ENCODE results near the gene KCNQ1. TPM values are rescaled to one million over a fixed set of nuclear protein-coding genes. Genes with fewer than 3 reads are reported as not detected.

Gene KCNQ1
- total RNA-seq, 1 experiment from 2014 or later: 10.7 TPM

DNA sequence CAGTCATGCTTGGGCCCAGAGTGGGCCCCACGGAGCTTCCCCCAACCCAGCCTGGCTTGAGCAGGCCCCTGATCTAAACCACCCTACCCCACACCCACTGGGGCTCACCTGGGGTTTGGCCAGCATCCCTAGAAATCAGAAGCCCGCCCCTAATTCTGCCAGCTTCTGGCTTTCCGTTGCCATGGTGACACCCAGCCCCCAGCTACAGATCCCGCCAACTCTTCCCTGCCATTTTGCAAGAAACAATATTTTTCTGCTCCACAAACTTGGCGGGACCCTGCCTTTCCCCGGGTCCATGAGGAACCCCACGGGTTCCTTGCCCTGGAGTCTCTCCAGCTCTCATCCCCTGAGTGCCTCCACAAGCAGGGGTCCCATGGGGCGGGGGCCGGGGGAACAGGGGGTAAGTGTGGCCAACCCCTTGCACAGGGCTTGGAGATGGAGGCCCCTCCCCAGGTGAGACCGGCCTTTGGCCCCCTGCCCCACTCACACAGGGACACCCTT is 350.7 kb downstream of the KCNQ1 start:
- ChIA-PET POLR2A (no interaction called here), CTCF (no interaction called here), RAD21 (ENCODE audit: low non-redundant PET in 1 of 2, low total read pairs in 2 of 2, uncharacterized antibody in 2 of 2, unreplicated experiment in 2 of 2) (no interaction called here)
- Histone ChIP-seq H3K9me2 (ENCODE audit: insufficient read depth) (no peaks in the 10 kb centered on the region), H2AFZ (ENCODE audit: low read depth, low read length, poor library complexity, severe bottlenecking) (no peak overlapping the region), H3K4me2 (ENCODE audit: low read length) (no peak overlapping the region), H3K4me1 (ENCODE audit: control insufficient read depth in 1 of 2, insufficient read depth in 2 of 2, low read length in 2 of 2) (peaks cover 0 to 5% of the 10 kb centered on the region in 2 experiments; a peak in 1 of 4 replicates), H3K27me3 (ENCODE audit: insufficient read depth, low read length) (no peaks in the 10 kb centered on the region), H3K27ac (ENCODE audit: low read depth, low read length) (no peak overlapping the region), H3K9ac (ENCODE audit: low read length) (no peak overlapping the region), H3K36me3 (ENCODE audit: control insufficient read depth in 1 of 2, insufficient read depth in 2 of 2, low read length in 2 of 2) (no peaks in the 10 kb centered on the region), H4K20me1 (ENCODE audit: insufficient read depth) (no peaks in the 10 kb centered on the region), H3K4me3 (replicated peaks in 1 of 2; ENCODE audit: low read depth in 1 of 2, low read length in 2 of 2) (no peak overlapping the region), H3K9me3 (ENCODE audit: control insufficient read depth in 1 of 2, insufficient read depth in 1 of 2, low read depth in 1 of 2, low read length in 2 of 2) (no peaks in the 10 kb centered on the region), H3K79me2 (ENCODE audit: insufficient read depth, low read length) (no peaks in the 10 kb centered on the region)
- BruUV-seq (replicated peaks): no TSS peak
- intact Hi-C loops (cut with micrococcal nuclease): no loop called here
- no peak for TF ChIP-seq ELF1 (IDR thresholded peaks at IDR 0.05; ENCODE audit: borderline replicate concordance, low read depth)
- no peak for TF ChIP-seq TCF7L2 (IDR thresholded peaks at IDR 0.05; ENCODE audit: borderline replicate concordance, extremely low read depth, insufficient read depth, insufficient read length)
- no peak for TF ChIP-seq ZBTB33 (IDR thresholded peaks at IDR 0.05; ENCODE audit: extremely low read depth, insufficient replicate concordance, low read length)
- no peak for TF ChIP-seq FOSL1 (IDR thresholded peaks at IDR 0.05; ENCODE audit: low read depth)
- no peak for TF ChIP-seq CBX3 (IDR thresholded peaks at IDR 0.05; ENCODE audit: low read depth)
- TF ChIP-seq POLR2AphosphoS5 (IDR thresholded peaks at IDR 0.05; ENCODE audit: low read depth, low read length): no peak
- no peak for TF ChIP-seq SRF (IDR thresholded peaks at IDR 0.05; ENCODE audit: low read depth)
- TF ChIP-seq EGR1 (IDR thresholded peaks at IDR 0.05; ENCODE audit: low read depth): no peak
- TF ChIP-seq SIN3A (IDR thresholded peaks at IDR 0.05; ENCODE audit: low read depth): no peak
- no peak for ATAC-seq
- no peak for DNase-seq (ENCODE audit: low read depth, low spot score)

- no peak for DNase-seq (ENCODE audit: low read depth, low spot score)
- H3K79me2 ChIP-seq (ENCODE audit: insufficient read depth, low read length): no peaks in the 10 kb centered on the region
- no peak overlapping the region for H3K27ac ChIP-seq (ENCODE audit: low read depth, low read length)
- no peak overlapping the region for H3K9ac ChIP-seq (ENCODE audit: low read length)
- intact Hi-C loops (cut with micrococcal nuclease): no loop called here
- H2AFZ ChIP-seq (ENCODE audit: low read depth, low read length, poor library complexity, severe bottlenecking): no peak overlapping the region
- ChIA-PET POLR2A (no interaction called here), CTCF (no interaction called here), RAD21 (ENCODE audit: low non-redundant PET in 1 of 2, low total read pairs in 2 of 2, uncharacterized antibody in 2 of 2, unreplicated experiment in 2 of 2) (no interaction called here)
- H3K9me2 ChIP-seq (ENCODE audit: insufficient read depth): no peaks in the 10 kb centered on the region
- no peaks in the 10 kb centered on the region for H3K27me3 ChIP-seq (ENCODE audit: insufficient read depth, low read length)
- TF ChIP-seq CTCF (IDR thresholded peaks at IDR 0.05 in 2 of 3, conservative IDR thresholded peaks at IDR 0.05 in 1 of 3; ENCODE audit: borderline replicate concordance in 1 of 3, insufficient read depth in 1 of 3, low read depth in 2 of 3, low read length in 2 of 3) (no peak), FOSL1 (IDR thresholded peaks at IDR 0.05; ENCODE audit: low read depth) (no peak), ZFX (IDR thresholded peaks at IDR 0.05) (no peak)
- H3K9me3 ChIP-seq (ENCODE audit: control insufficient read depth in 1 of 2, insufficient read depth in 1 of 2, low read depth in 1 of 2, low read length in 2 of 2): no peaks in the 10 kb centered on the region
- no TSS peak for BruUV-seq (replicated peaks)
- no peaks in the 10 kb centered on the region for H3K36me3 ChIP-seq (ENCODE audit: control insufficient read depth in 1 of 2, insufficient read depth in 2 of 2, low read length in 2 of 2)
- no peak overlapping the region for H3K4me2 ChIP-seq (ENCODE audit: low read length)
- peaks cover 0 to 5% of the 10 kb centered on the region in 2 experiments; a peak in 1 of 4 replicates for H3K4me1 ChIP-seq (ENCODE audit: control insufficient read depth in 1 of 2, insufficient read depth in 2 of 2, low read length in 2 of 2)
- ATAC-seq: no peak
- H3K4me3 ChIP-seq (replicated peaks in 1 of 2; ENCODE audit: low read depth in 1 of 2, low read length in 2 of 2): no peak overlapping the region
- no peaks in the 10 kb centered on the region for H4K20me1 ChIP-seq (ENCODE audit: insufficient read depth)
These were observed 351.3 kb downstream of the KCNQ1 start for GRCh38 chr11:2796091-2796490.
